ENCODE data around the gene RSPO4. TPM values are rescaled to one million over a fixed set of nuclear protein-coding genes. Genes with fewer than 3 reads are reported as not detected.

The RSPO4 gene
- total RNA-seq, 1 donor from 2014 or later: 0.34 TPM

- no peak overlapping the region for H3K27ac Mint-ChIP-seq (ENCODE audit: unreplicated experiment)
- H3K4me3 Mint-ChIP-seq (ENCODE audit: unreplicated experiment): no peak overlapping the region
- H3K4me1 Mint-ChIP-seq (ENCODE audit: low read depth, unreplicated experiment): no peaks in the 10 kb centered on the region
- no peak overlapping the region for H2AFZ ChIP-seq (ENCODE audit: low read depth, low read length)
- H3K4me2 ChIP-seq (ENCODE audit: low read length): no peak overlapping the region
- H3K36me3 Mint-ChIP-seq (ENCODE audit: low read depth, unreplicated experiment): peaks cover 1% of the 10 kb centered on the region
- TF ChIP-seq, protein P1, sequence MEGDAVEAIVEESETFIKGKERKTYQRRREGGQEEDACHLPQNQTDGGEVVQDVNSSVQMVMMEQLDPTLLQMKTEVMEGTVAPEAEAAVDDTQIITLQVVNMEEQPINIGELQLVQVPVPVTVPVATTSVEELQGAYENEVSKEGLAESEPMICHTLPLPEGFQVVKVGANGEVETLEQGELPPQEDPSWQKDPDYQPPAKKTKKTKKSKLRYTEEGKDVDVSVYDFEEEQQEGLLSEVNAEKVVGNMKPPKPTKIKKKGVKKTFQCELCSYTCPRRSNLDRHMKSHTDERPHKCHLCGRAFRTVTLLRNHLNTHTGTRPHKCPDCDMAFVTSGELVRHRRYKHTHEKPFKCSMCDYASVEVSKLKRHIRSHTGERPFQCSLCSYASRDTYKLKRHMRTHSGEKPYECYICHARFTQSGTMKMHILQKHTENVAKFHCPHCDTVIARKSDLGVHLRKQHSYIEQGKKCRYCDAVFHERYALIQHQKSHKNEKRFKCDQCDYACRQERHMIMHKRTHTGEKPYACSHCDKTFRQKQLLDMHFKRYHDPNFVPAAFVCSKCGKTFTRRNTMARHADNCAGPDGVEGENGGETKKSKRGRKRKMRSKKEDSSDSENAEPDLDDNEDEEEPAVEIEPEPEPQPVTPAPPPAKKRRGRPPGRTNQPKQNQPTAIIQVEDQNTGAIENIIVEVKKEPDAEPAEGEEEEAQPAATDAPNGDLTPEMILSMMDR (IDR thresholded peaks at IDR 0.05; ENCODE audit: insufficient read depth, low read depth, low read length): no peak
- TF ChIP-seq EZH2 (IDR thresholded peaks at IDR 0.05; ENCODE audit: insufficient read depth, low read length): no peak
- no peaks in the 10 kb centered on the region for H3K4me1 ChIP-seq (ENCODE audit: insufficient read depth, low read length)
- no peaks in the 10 kb centered on the region for H3K36me3 ChIP-seq (ENCODE audit: insufficient read depth, low read length)
- no peaks in the 10 kb centered on the region for H4K20me1 ChIP-seq (ENCODE audit: insufficient read depth, low read length)
- H3K9me3 Mint-ChIP-seq (ENCODE audit: unreplicated experiment): no peaks in the 10 kb centered on the region
- no peak overlapping the region for H3K9ac ChIP-seq (ENCODE audit: low read length)
- no peak overlapping the region for H3K4me3 ChIP-seq (ENCODE audit: insufficient read depth, low read depth, low read length)
- H3K27me3 Mint-ChIP-seq (ENCODE audit: low read depth, unreplicated experiment): peaks cover 21% of the 10 kb centered on the region
- no peaks in the 10 kb centered on the region for H3K9me3 ChIP-seq (ENCODE audit: insufficient read depth, low read depth, low read length)
- DNase-seq (ENCODE audit: low read depth): no peak
- FAIRE-seq: no peak
- H3K27me3 ChIP-seq (ENCODE audit: insufficient read depth, low read length): no peaks in the 10 kb centered on the region
- H3K27ac ChIP-seq (ENCODE audit: low read depth, low read length): no peak overlapping the region
- H3K79me2 ChIP-seq (ENCODE audit: insufficient read depth, low read length): no peaks in the 10 kb centered on the region
Measured at GRCh38 chr20:1012359-1013168, 10.5 kb upstream of the RSPO4 start.

DNA sequence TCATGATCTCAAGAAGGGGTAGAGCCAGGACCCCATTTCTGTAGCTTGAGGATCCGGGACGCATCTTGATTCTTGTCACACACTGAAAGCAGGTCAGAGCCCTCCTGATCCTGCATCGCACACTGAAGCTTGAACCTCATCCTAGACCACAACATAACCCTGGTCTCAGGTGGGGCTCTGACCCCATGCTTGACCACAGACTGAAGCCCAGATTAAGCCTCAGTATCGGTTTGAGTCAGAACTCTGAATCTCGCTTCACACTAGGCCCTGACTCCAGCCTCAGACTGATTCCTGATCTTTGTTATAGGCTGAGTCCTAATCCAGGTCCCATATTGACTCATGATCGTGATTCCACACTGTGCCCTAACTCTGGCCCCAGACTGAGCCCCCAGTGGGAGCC is 8.5 kb upstream of the RSPO4 start:
- Mint-ChIP-seq H3K4me3 (ENCODE audit: unreplicated experiment) (no peak overlapping the region), H3K9me3 (ENCODE audit: unreplicated experiment) (no peaks in the 10 kb centered on the region), H3K27me3 (ENCODE audit: low read depth, unreplicated experiment) (peaks cover 18% of the 10 kb centered on the region), H3K27ac (ENCODE audit: unreplicated experiment) (no peak overlapping the region), H3K36me3 (ENCODE audit: low read depth, unreplicated experiment) (no peaks in the 10 kb centered on the region), H3K4me1 (ENCODE audit: low read depth, unreplicated experiment) (no peaks in the 10 kb centered on the region)
- DNase-seq (ENCODE audit: low read depth) (no peak), FAIRE-seq (no peak)
- H3K36me3 ChIP-seq (ENCODE audit: insufficient read depth, low read length): no peaks in the 10 kb centered on the region
- TF ChIP-seq EZH2 (IDR thresholded peaks at IDR 0.05; ENCODE audit: insufficient read depth, low read length): no peak
- TF ChIP-seq, protein P1 (IDR thresholded peaks at IDR 0.05; ENCODE audit: insufficient read depth, low read depth, low read length): no peak
- H3K4me3 ChIP-seq (ENCODE audit: insufficient read depth, low read depth, low read length): no peak overlapping the region
- no peak overlapping the region for H3K27ac ChIP-seq (ENCODE audit: low read depth, low read length)
- no peak overlapping the region for H2AFZ ChIP-seq (ENCODE audit: low read depth, low read length)
- no peaks in the 10 kb centered on the region for H3K4me1 ChIP-seq (ENCODE audit: insufficient read depth, low read length)
- H3K9ac ChIP-seq (ENCODE audit: low read length): no peak overlapping the region
- H3K27me3 ChIP-seq (ENCODE audit: insufficient read depth, low read length): no peaks in the 10 kb centered on the region
- no peak overlapping the region for H3K4me2 ChIP-seq (ENCODE audit: low read length)
- H3K9me3 ChIP-seq (ENCODE audit: insufficient read depth, low read depth, low read length): no peaks in the 10 kb centered on the region
- no peaks in the 10 kb centered on the region for H4K20me1 ChIP-seq (ENCODE audit: insufficient read depth, low read length)
- H3K79me2 ChIP-seq (ENCODE audit: insufficient read depth, low read length): no peaks in the 10 kb centered on the region

GRCh38 chr20:1005452-1006027 is 3.4 kb upstream of the RSPO4 start:
- H3K4me2 ChIP-seq (ENCODE audit: low read length): no peak overlapping the region
- H3K4me3 Mint-ChIP-seq (ENCODE audit: unreplicated experiment): no peak overlapping the region
- peak; percentile 9 for DNase-seq (ENCODE audit: low read depth)

More at GRCh38 chr20:1005452-1006027, 3.4 kb upstream of the RSPO4 start:
- peaks cover 27% of the 10 kb centered on the region for H3K27me3 Mint-ChIP-seq (ENCODE audit: low read depth, unreplicated experiment)
- no peaks in the 10 kb centered on the region for H3K4me1 Mint-ChIP-seq (ENCODE audit: low read depth, unreplicated experiment)
- TF ChIP-seq EZH2 (IDR thresholded peaks at IDR 0.05; ENCODE audit: insufficient read depth, low read length): no peak
- TF ChIP-seq, protein P1 (IDR thresholded peaks at IDR 0.05; ENCODE audit: insufficient read depth, low read depth, low read length): no peak
- Histone ChIP-seq H3K79me2 (ENCODE audit: insufficient read depth, low read length) (no peaks in the 10 kb centered on the region), H3K27me3 (ENCODE audit: insufficient read depth, low read length) (peaks cover 17% of the 10 kb centered on the region), H3K27ac (ENCODE audit: low read depth, low read length) (no peak overlapping the region), H2AFZ (ENCODE audit: low read depth, low read length) (no peak overlapping the region), H3K36me3 (ENCODE audit: insufficient read depth, low read length) (no peaks in the 10 kb centered on the region), H4K20me1 (ENCODE audit: insufficient read depth, low read length) (no peaks in the 10 kb centered on the region), H3K4me3 (ENCODE audit: insufficient read depth, low read depth, low read length) (no peak overlapping the region), H3K9me3 (ENCODE audit: insufficient read depth, low read depth, low read length) (no peaks in the 10 kb centered on the region), H3K4me1 (ENCODE audit: insufficient read depth, low read length) (no peaks in the 10 kb centered on the region), H3K9ac (ENCODE audit: low read length) (no peak overlapping the region)
- H3K27ac Mint-ChIP-seq (ENCODE audit: unreplicated experiment): no peak overlapping the region
- FAIRE-seq: no peak
- no peaks in the 10 kb centered on the region for H3K36me3 Mint-ChIP-seq (ENCODE audit: low read depth, unreplicated experiment)
- no peaks in the 10 kb centered on the region for H3K9me3 Mint-ChIP-seq (ENCODE audit: unreplicated experiment)
